T-helper 9 cell (primary cell): ENCODE data around the gene SLC10A1.
"Not testable (repeated sequence)": the region's sequence is repeated elsewhere in the genome, so short reads cannot be mapped to it uniquely, and the experiment has no call there.

Source experiments
- DNase-seq: peaks from one replicate; pipeline ENCODE4 v3.0.0-alpha.2; 2020

Gene SLC10A1

DNA sequence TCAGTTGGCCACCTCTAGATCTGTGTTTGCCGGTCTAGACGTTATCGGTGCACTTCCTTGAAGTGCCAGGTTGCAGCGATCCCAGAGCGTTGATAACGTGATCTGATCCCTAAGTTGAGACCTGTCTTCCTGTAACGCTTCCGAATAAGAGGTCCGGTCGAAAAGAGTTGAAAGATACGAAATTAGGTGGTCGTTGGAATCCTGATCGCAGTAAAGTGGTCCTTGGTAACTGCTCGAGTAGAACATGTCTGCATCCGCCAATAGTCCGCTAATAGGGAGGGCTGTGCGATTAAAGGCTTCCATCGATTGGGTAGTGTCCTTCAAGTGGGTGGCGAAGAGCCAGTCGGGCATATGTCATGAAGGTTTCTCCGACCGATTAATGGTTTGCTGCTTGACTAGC is 27.4 kb downstream of the SLC10A1 start:
- DNase-seq: no peak

DNA sequence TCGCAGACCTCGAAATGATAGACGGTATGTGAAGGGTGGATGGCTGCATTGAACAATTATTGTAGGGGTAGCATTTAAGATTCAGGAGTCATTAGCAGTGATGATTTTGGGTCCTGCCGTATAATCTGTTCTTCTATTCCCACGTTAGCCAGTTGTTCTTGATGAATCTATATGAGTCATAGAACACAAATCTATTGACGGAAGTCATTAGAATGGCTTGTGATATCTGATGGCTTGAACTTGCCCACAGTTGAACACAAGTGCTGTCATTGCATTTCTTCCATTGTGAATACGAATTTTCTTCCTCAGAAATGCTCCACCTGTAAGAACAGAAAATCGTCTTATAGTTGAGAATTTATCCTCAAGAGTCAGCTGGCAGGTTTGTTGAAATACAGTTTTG is 28.2 kb downstream of the SLC10A1 start:
- DNase-seq: no peak

DNA sequence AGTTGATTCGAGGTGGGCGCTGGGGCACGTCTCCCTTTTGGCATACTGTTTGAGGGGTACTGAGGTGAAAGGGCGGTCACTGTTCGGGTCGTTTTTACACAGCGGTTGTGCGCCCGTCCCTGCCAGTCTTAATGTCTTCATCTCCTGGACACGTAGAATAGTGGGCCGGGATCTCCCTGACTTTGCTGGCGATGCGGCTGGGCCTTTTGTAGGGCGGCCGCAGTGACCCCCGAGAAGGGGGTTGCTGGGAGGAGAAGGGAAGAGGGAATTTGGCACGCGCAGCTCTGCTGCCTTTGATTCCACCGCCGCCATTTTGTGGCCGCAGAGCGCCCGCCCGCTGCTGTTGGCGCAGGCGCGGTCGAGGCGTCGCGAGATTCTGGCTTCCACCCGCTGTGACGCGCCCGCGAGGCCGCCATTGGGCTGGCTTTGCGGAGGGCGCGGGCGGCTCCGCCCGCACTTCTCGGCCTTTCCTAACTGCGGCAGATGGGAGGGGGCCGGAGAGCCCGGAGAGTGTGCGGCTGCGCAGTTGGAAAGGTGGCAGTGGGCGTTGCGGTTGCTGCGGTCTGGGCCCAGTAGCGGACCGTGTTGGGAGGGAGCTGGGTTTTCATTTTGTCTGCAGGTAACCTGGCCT is 29.6 kb downstream of the SLC10A1 start:
- DNase-seq: peak; percentile 81

DNA sequence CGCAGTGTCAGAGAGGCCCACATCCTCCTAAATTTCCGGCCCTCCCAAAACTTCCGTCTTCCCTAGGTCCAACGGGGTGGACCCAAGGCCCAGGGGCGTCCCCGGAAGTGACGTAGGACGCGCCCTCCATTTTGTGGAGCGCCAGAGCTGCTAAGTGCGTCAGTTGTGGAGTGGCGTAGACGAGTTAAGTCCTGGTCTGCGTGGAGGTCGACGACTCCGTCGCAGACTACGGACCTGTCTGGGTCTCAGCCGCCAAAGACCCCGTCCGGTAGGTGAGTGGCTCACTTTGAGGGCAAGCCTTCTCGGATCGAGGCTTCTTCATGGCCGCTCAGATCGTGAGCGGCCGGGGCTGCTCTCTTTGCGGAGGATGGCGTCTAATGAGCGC is 30.1 kb downstream of the SLC10A1 start, which contains the start of gene SRSF5:
SRSF5 (plus strand) TSS at position 159 of the 385 bp plus-strand sequence. CDS start 1,015 bp downstream, outside the sequence.
- DNase-seq: peak; percentile 92

DNA sequence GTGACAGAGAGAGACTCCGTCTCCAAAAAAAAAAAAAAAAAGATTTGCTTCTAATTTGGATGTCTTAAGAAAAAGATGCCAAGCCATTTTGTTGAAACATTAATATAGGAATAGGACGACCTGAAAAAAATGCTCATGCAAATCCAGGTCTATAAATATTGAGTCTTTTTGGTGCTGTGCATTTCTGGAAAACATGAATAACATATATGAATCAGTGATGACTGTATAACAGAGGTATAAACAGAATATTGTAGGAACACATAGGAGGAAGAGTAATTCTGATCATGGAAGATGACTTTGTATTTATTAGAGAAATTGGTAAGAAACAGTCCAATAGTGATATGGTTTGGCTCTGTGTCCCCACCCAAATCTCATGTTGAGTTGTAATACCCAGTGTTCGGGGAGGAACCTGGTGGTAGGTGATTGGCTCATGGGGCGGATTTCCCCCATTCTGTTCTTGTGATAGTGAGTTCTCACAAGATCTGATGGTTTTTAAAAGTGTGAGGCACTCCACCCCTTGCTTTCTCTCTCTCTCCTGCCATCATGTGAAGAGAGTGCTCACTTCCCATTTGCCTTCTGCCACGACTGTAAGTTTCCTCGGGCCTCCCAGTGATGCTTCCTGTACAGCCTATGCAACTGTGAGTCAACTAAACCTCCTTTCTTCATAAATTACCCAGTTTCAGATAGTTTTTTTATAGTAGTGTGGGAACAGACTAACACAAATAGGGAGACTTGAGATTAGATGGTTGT is 33.1 kb downstream of the SLC10A1 start:
- no peak for DNase-seq

DNA sequence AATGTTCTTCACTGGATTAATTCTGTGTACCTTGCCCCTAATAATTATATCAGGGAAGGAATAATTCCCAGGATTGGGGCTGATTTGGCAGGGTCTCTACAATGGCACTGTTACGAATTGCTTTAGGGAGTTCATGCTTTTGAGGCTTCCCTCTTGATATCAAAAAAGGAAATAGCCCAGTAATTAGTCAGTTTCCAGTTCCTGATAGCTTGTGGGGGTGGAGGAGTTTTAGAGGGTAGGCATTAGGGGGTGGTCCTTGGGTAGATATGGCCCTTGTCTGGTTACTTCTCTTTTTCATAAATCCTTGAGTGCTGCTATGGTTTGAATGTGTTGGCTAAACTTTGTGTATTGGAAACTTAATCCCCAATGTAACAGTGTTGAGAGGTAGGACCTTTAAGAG is 36.2 kb downstream of the SLC10A1 start:
- no peak for DNase-seq

DNA sequence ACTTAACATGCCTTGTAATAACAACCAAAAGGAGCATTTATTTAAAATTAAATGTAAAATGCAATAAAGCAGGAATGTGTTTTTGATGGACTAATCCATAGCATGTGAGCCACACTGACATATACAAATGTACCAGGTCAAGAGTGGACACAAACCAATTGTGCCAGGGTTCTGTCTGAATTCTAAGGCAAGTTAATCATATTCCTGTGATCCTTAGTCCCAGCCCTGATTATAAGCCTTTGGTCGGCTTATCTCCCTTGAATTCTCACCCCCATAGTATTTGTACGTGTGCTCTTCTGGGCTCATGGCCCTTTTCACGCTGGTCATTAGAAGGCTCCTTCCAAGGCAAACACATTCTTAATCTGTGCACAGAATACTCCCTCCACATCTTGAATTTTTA is 40.7 kb downstream of the SLC10A1 start:
- no peak for DNase-seq

DNA sequence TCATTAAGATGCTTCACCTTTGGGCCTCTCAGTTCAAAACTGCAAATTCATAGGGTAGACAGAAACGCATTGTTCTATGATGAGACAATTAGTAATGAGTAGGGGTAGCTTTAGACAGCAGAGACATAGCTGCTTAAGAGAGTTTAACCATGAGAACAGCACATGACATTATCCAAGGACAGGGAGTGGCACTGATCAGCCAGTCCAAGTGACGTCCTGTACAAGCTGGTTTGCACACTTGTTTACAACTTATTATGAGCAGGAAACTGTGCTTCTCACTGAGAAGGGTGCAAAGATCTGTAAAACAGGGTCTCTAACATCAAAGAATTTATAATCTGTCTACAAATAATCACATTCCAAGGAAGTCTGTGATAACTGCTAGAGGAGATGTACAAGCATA is 41.3 kb downstream of the SLC10A1 start:
- no peak for DNase-seq

DNA sequence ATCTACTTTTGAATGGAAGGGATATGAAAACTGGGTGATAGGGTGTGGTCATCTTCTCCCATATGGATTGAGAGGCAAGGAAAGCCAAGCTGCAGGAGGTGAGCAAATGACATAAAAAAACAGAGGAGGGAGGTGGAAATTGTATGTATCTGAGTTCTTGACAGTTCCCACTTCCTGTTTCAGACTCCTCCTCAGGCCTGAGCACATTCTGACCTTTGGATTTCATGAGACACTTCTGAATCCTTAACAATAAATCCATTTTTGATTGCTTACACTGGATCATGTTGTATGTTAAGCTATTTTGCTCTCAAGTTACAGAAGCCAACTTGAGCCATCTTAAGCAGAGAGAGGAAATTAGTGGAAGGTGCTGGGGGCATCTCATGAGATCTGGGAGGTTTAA is 41.7 kb downstream of the SLC10A1 start:
- DNase-seq: no peak

DNA sequence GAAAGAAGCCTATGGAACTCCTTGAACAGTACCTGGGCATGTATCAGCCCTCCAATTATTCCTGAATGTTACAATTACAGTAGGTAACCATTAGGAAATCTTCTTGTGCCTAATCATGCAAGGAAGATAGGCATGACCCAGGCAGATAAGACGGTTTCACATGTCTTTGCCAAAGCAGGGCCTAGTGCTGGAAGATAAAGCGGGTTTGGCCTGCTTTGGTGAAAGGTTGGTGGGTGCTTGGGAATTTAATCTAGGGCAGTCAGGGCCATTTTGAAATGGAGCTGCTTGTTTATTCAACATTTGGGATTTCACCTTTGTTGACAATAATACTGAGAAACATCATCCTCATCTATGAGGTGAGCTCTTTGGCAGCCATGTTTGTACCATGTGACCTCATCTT is 42.6 kb downstream of the SLC10A1 start:
- no peak for DNase-seq

DNA sequence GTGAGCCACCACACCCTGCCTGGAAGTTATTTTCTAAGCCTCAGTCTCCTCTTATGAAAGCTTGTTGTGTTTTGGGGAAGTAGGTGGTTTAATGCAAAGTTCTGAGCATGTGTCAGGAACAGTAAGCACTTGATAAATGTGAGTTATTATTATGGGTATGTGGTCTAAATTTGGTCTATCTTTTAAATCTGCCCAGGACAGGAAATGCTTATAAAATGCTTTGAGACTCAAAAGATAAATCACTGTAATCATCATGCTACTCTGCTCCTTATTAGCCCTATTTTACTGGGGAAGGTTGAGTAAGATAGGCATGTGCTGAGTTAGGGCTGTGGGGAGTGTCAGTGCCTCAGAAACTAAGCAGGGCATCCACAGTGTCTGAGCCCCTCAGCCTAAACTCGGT is 43.2 kb downstream of the SLC10A1 start:
- DNase-seq: no peak

DNA sequence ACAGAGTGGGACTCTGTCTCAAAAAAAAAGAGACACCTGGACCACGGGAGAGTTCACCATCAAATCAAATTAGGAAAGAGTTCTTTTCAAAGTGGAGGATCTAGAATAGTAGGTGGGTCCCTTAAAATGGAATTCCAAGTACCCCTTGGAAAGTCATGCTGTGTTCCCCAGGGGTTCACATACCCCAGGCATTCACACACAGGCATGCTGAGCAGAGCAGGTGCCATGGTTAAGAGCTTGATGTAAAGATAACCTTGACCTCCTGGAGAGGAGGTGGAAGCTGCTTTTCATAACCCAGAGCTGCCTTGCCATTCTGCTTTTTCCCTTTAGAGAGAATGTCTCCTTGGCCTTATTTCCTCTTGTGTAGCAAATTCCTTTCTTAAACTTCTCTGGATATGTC is 44.3 kb downstream of the SLC10A1 start:
- no peak for DNase-seq

DNA sequence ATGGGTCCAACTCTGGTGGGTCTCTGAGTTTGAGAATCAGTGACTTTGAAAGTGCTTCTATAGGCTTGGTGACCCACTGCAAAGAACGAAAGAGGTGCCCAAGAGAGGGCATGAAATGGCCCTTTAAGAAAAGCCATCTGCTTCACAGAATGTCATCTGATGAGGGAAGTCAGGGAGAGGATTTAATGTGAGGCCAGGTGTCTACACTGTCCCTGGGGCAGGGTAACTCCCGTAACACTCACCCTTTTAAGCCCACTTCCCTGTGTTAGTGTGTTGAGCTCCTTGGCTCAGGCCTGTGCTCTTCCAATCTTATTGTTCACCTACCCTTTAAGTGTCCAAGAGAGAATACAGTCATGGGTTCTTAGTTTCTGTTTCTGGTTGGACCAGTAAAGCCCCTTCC is 46.5 kb downstream of the SLC10A1 start:
- no peak for DNase-seq

DNA sequence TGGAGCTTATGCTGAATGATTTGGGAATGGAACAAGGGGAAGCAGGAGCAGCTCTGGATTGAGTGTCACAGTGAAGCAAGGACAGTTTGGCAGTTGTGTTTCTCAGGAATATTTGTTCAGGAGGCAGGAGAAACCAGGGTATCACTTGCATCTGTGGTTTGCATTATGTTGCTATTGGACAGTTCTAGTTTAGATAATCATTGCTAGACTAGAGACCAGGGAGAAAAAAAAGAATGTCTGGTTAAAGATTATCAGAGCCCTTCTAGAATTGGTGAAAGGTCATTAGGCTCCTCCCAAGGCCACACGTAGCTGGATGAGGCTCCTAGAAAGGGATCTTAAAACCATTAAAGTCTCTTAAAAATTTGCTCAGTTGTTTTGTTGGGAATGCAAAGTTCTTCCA is 47.1 kb downstream of the SLC10A1 start:
- DNase-seq: no peak

DNA sequence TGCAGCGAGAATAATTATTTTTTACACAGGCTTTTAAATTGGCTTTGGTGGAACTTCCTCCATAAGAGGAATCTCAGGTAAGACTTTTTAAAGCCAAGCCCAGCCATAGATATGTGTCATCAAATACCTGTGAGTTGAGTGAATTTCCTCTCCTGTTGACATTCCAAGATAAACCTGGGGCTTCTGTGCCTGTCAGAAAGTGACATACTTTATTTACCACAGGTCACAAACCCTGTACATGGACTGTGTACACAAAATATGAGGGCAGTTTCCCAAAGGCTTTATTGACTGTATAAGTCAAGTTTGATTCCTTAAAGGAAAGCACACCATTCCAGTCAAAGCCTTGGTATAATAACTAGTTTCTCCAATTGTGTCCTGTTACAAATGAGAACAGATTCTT is 56.0 kb downstream of the SLC10A1 start:
- no peak for DNase-seq

DNA sequence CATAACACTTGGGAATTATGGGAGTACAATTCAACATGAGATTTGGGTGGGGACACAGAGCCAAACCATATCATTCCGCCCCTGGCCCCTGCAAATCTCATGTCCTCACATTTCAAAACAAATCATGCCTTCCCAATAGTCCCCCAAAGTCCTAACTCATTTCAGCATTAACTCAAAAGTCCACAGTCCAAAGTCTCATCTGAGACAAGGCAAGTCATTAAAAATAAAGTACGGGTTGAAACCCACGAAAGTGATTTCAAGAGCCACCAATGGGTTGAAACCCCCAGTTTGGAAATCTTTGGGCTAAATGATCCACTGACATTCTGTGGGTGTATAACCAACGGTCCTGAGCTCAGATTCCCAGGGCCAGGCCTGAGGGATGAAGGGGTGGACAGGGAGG is 60.6 kb downstream of the SLC10A1 start:
- not testable (repeated sequence) for DNase-seq

DNA sequence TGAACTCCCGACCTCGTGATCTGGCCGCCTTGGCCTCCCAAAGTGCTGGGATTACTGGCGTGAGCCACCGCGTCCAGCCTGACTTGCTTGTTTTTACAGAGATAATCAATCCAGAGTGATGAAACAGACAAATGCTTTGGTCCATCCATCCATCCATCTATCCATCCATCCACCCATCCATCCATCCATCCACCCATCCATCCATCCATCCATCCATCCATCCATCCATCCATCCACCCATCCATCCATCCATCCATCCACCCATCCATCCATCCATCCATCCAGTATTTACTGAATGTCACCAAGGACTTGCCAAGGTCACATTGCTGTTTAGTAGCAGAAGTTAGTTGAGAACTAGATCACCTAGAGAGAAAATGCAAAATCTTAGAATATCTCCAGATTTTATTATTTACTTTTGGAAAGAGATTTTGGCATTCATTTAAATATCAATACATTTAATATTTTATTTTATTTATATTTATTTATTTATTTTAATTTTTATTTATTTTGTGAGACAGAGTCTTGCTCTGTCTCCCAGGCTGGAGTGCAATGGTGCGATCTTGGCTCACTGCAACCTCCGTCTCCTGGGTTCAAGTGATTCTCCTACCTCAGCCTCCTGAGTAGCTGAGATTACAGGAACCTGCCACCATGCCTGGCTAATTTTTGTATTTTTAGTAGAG is 65.0 kb downstream of the SLC10A1 start:
- DNase-seq: not testable (repeated sequence)

DNA sequence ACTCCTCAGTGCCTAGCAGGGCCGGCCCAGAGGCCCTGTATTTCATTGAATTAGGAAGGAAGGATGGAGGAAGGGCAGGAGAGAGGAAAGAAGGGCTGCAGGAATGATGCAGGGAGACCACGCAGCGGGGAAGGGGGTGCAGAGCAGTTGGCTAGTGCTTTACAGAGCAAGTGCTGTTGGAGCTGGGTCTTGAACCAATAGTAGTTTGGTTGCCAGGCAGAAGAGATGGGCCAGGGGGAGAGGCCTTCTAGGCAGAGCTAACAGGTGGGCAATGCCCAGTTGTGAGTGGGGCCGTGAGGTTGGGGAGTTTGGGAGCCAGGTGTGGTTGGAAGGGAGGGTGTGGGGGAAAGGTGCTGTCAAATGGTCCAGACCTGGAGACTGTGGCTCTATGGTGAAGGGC is 69.2 kb downstream of the SLC10A1 start:
- DNase-seq: no peak

DNA sequence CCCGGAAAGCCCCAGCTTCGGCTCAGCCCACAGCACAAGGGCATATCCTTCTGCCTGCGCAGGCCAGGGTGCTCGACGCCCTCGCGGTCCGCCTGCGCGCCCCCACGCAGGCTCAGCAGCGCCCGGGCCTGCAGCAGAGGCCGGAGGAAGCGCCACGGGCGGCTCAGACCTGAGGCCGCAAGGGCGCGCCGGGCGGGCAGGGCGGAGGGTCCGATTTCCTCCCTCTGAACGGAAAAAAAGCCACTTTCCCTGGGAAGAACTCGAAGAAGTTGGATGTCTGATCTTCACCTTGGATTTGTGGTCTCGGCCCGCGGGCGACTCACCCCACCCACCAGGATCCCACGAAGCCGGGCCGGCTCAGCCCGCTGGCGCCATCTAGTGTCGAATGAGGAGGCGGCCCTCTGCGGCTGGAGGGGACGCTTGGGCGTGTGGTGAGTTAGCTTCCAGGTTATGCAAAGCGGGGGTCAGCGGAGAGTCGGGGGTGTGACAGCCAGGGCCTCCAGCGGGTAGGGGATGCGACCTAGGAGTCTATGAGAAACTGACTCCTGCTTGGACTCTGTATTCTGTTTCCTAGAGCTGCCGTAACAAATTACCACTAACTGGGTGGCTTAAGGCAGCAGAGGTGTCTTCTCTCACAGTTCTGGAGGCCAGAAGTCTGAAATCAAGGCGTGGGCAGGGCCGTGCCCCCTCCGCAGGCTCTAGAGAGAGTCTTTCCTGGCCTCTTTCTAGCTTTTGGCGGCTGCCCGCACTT is 70.1 kb downstream of the SLC10A1 start:
- DNase-seq: peak; percentile 86
